Stimulated activated CD8-positive, alpha-beta memory T cell treated with anti-CD3 and anti-CD28 coated beads, Interleukin-2, amount 100 ng/mL, for 1 hour (primary cell): ENCODE measurements around the gene NBAS.
A peak's percentile ranks its signal among the peaks of the same experiment; 100 is the strongest.

Source experiments
- DNase-seq, 2 donors: peaks; one replicate each; pipeline ENCODE4 v3.0.0-alpha.2; 2020; ENCODE audit warnings: low read depth in 2 of 2

The NBAS gene

DNA sequence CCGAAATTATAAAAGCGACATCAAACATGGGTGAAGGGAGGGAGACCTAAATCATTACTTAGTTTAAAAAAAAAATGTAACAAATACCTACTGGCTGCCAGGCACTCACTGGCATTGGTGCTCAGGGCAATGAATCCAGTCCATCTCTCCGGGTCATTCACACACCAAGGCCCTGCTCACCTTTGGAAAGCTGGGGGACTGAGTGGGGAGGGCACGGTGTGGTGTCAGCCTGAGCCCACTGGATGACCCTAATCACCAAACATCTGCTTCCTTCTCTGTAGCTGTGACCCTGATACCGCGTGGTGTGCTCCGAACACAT, 30.2 kb upstream of the NBAS start:
- DNase-seq, result no peak

DNA sequence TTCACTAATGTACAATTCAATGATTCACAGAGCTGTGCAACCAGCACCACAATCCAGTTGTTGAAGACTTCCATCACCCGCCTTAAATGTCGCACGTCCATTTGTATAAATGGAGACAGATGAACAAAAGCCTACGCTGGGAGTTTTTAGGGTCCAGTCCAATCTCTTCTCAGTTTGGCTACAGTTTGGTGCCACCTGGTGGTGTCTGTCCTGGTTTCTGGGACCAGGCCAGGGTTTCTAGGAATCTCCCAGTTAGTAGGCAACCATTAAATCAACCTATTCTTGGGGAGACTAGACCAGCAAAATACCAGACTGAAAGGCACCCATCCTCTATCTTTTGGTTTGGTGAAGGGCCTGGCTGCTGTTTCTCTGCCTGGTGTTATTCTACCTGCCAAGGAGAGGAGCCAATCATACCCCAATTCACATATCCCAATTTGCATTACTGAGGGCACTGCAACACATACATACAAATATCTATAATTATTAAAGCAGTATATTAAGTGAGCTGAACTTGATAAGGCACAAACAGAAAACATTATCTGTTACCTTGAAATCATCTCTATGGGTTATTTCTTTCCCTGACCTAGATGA, 27.3 kb upstream of the NBAS start:
- no peak for DNase-seq

DNA sequence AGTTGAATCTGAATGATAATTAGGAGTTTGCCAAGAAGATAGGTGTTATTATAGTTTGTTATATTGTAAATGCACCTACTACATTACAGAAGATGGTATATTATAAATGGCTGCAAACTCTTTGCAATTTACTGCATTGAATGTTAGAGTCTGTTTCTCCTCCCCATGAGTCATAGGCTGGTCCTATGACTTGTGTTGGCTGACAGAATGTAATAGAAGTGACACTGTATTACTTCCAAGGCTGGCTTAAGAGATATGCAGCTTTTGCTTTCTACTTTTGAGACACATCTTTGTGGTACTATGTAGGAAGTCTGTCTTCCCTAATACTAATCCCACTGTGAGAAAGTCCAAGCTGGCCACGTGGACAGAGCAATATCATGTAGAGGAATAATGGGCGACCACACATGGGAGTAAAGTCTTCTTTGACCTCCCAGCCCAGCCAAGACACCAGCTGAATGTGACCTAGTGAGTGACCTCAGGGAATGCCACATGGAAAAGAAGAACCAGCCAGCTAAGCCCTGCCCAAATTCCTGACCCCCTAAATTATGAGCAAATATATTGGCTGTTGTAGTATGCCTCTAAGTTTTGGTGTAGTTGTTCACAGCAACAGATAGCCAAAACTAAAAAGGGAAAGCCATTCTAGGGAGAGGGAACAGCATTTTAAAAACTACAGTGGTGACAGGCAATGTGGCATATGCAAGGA, 23.8 kb upstream of the NBAS start:
- DNase-seq, result no peak

DNA sequence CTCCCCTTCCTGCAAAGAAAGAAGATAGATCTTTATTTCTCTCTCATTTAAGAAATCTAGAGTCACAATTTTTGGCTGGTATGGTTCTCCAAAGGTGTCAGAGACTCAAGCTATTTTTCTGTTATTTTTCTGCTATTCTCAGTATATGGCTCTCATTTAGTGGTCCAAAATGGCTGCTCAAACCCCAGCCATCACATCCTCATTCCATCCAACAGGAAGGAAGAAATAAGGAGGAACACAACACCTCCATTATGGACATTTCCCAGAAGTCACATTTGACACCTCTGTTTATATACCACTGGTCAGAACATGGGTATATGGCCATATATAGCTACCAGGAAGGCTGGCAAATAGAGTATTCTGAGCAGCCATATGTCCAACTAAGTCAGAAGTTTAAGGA, 23.2 kb upstream of the NBAS start:
- DNase-seq, result no peak

DNA sequence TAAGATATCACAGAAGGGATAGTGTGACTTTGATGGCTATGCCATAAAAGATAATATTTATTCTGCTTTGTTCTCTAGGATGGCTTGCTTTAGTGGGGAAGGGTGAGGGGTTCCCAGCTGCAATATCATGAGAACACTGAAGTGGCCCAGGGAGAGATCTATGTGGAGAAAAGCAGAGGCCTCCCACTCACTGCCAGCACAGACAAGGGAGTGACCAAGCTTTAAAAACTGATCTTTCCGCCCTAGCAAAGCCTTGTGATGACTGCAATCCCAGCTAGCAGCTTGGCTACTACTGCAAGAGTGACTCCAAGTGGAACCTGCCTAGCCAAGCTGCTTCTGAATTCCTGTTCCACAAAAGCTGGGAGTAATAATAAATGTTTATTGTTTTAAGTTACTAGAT, 22.7 kb upstream of the NBAS start:
- DNase-seq, result no peak

DNA sequence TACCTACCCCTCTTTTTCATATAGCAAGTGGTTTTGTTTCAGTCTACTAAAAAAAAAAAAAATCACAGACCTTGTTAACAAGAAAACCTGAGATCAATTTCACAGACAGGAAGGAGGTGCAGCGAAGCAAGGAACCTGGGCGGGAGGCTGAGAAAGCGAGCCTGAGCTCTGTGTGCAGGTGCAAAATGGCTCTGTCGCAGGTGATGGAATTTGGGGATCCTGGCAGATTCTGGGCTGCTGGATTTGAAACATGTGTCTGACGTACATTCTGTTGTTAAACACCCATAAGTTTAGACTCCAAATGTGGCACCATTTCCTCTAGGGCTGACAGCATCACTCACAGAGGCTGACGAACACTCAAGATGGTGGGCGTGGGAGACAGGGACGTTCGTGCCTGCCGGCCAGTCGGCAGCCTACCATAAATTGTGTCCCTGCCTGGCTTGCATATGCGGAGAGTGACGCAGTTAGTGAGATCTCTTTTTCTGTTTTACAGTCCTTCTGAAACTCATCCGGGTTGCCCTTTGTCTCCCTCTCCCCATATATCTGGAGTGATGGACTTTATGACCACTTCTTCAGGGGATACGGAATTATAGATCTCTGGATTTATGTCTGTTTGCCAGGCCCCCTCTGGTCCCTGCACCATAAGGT, 21.7 kb upstream of the NBAS start:
- DNase-seq, result no peak

DNA sequence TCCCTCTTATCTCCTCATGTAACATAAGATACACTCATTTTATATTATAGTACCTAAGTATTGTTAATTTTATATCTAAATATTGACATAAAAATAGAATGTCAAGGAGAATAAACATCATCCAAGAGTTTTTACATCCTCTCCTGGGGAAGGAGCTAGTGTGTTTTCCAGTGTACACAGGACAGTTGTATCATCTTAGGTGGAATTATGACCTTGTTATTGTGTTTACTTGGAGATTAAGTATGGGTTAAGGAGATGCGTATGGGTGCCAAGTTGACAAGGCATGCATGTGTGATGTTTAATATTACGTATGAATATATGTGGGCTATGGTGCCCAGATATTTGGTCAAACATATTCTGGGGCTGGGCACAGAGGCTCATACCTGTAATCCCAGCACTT, 19.3 kb upstream of the NBAS start:
- DNase-seq, result no peak

DNA sequence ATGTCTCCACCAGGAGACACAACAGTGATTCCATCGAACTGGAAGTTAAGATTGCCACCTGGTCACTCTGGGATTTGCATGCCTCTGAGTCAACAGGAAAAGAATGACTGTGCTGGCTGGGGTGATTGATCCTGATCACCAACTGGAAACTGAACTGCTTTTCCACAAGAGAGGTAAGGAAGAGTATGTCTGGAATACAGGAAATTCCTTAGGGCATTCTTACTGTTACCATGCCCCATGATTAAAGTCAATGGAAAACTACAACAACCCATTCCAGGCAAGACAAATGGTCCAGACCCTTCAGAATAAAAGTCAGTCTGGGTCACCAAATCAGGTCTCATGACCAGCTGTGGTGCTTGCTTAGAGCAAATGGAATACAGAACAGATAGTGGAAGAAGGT, 18.5 kb upstream of the NBAS start:
- no peak for DNase-seq

DNA sequence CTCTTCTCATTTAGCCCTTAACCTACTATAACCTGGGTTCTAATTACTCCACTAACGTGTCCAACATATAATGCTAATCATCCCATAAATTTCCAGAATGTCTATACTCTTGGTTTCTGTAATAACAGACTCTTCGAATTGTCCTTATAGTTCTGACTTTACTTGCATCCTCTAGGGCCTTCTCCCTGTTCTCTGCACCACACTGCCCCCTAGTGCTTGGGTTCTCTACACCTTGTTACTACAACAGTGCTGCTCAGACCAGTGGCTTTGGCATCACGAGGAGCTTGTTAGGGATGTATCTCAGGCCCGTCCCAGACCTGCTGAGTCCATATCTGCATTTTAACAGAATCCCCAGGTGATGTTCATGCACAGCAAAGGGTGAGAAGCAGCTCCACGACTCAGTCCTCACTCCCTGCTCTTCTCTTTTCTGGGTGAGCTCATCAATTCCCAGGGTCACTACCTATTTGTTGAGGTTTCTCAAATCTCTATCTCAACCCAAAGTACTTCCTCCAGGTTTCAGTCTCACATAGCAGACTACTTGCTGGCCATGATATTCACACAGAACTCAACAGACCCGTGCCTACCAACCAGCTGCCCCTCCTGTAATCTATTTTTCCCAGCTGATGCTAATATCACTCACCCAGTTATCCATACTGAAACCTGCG, 16.1 kb upstream of the NBAS start:
- DNase-seq, result peak; percentile 62 to 80

DNA sequence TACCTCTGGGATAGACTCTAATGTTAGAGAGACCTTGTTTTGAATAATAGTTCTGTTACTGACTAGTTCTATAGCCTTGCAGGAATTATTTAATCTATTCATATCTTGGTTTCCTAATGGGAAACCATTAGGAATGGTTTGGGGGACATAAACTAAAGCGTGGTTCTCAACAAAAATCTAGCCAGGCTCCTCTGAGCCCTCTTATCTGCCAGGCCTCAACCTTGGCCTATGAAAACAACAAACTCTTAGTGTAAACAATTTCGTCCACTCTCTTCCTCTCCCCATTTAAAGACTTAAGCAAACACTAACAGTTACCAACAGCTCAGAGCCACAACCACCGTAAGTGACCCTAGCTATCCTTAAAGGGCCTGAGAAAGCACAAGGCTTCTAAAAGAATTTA, 10.6 kb upstream of the NBAS start:
- DNase-seq, result no peak

DNA sequence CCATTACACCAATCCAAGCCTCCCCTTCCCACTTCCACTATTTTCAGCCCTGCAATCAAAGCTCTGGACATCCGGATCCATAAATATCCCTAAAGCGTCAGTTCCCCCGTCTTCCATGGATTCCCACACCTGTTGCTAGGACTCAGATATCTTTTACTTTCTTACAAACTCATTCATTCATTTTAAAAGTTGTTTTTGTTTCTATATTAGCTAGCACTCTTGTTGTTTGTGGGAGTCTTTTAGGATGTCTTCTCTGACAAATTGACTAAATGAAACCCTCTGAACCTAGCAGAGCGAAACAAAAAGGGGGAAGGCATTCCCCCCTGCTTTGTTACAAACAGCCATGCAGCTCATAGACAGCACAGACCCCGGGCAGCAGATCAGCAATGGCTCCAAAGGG, 9.0 kb upstream of the NBAS start:
- no peak for DNase-seq

DNA sequence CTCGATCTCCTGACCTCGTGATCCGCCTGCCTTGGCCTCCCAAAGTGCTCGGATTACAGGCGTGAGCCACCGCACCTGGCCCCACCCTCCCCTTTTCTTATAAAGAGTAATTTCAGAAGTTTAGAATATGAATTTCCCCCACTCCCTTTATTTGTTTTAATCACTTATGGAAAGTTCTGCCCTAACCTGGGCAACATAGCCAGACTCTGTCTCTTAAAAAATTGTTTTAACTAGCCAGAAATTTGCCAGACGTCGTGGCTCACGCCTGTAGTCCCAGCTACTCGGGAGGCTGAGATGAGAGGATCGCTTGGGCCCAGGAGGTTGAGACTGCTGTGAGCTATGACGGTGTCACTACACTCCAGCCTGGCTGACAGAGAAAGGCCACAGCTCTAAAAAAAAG, 7.7 kb upstream of the NBAS start:
- no peak for DNase-seq

DNA sequence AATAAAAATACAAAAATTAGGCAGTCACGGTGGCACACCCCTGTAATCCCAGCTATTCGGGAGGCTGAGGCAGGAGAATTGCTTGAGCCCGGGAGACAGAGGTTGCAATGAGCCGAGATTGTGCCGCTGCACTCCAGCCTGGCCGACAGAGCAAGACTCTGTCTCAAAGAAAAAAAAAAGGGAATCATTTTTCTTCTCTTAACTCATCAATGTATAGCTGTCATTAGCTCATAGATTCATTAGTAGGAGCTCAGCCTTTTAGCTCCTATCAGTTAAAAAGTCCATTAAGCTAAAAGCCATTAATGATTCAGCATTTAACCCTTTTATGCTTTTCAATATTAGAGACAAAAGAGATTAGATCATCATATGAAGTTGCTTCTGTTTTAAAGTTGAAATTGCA, 5.8 kb upstream of the NBAS start:
- no peak for DNase-seq

DNA sequence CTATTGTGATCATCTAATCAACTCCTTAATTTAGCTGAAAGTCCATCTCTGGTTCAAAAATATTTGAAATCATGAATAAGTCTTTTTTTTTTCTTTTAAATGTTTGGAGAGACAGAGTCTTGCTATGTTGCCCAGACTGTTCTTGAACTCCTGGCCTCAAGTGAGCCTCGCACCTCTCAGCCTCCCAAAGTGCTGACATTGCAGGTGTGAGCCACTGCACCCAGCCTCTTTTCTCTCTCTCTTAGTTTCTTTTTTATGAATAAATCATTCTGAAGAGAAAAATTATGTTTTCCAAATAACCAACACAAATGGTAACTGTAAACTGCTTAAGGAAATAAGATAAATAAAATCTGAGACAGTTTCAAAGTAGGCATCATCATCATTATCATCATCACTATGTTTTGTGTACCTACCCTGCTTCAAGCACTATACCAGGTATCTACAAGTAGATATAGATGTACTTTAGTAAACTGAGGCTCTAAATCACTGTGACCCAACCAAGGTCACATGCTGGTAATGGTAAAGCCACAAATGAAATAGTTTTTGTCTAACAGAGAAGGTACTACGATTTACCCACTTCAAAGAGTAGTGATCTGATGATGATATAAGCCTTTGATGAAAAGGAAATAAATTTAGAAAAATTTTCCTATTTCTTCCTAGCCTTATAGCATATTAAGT, 5.0 kb upstream of the NBAS start:
- DNase-seq, result no peak

DNA sequence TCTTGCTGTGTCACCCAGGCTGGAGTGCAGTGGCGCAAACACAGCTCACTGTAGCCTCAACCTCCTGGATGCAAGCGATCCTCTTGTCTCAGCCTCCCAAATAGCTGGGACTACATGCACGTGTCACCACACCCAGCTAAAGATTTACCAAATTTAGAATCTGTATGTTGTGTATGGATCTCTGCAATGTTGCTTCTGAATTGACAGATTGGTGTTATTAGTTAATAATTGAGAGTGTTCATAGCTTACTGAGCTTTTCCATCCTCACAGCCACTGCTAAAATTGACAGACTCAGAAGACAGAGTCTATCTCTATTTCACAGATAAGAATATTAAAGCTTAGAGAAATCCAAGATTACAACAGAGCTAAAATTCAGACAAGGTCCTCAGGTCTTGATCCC, 4.3 kb upstream of the NBAS start:
- DNase-seq, result no peak

DNA sequence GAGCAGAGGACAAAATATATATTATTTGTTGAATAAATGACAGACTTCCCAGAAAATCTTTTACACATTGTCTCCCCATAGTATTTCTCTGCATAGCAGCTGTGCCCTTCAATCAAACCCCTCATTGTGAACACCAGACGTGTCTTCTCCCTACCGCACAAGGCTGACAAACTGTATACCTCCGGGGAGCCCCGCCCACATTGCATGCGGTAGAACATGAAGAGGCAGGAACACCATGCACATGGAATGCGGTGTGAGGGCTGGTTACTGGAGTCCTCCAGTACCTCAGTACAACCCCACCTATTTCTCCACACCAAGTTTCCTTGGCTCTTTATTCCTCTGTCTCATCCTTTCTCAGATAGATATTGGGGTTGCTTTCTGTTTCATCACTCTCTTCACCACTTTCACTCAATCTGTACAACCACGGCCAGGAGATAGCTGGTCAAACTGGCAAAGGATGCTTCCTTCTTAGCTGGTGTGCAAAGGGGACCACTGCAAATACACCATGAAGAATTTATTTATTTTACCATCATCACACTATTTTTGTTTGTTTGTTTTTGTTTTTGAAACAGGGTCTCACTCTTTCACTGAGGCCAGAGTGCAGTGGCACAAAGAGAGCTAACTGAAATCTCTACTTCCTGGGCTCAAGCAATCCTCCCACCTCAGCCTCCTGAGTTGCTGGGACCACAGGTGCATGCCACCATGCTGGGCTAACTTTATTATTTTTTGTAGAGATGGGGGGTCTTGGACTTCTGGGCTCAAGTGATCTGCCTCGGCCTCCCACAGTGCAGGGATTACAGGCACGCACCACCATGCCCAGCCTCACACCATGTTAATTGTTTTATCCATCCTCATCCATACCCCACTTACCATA, 2.3 kb upstream of the NBAS start:
- DNase-seq, result no peak

DNA sequence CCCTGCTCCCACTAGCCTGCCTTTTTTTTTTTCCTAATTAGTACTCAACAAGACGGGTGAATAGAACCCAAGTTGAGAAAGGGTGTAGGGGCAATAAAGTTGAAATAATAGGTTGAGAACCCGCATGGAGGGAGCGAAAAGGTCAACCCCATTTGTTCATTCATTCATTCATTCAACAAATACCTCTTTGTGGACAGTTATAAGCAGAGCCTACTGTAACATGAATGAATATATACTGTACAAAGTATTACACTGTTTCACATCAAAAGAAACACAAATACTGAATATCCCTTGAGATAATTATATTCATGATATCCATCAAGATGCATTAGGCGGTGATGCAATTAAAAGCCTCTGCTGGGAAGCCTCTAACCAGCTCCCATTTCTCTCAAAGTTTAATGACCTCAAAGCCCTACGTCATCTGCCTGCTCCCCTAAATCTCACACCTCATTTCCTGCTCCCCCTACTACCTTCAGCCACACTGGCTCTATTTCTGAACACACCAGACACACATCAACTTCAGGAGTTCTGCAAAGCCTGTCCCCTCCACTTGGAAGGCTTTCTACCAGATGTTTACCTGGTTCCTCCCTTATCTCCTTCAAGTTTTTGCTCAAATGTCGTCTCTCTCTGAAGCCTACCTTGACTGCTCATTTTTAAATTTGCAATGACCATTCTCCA, 1.4 kb upstream of the NBAS start:
- DNase-seq, result no peak

DNA sequence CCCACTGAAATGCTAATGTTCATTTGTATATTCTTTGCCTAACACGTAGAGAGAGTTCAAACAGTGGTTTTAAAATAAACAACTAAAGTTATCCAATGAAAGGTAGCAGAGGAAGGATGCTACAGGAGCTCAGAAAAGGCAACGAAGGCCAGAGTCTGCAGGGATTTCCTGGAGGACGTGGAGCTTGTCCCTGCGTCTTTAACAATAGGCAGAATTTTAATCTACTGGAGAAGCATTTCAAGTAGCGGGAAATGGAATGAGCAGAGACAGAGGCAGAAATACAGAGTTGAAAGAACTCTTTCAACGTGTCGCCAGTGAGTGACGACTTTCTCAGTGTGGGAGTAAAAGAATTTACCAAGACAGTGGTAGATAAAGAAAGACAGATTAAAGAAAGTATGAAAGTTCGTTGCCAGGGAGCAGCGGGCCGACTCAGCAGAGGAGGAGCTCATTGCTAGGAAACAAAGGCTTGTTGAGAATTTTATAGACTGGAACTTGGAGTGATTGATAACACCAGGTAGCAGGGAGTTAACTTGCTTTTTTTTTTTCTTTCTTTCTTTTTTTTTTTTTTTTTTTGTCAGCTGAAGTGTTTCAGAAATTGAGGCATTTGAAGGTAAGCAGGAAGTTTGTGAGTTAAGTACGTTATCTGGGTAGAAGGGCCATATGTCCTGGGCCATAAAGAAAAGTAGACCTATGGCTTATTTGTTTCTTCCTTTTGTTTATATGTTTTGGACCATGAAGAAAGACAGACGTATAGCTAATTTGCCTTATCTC, 625 bp upstream of the NBAS start:
- DNase-seq, result no peak

DNA sequence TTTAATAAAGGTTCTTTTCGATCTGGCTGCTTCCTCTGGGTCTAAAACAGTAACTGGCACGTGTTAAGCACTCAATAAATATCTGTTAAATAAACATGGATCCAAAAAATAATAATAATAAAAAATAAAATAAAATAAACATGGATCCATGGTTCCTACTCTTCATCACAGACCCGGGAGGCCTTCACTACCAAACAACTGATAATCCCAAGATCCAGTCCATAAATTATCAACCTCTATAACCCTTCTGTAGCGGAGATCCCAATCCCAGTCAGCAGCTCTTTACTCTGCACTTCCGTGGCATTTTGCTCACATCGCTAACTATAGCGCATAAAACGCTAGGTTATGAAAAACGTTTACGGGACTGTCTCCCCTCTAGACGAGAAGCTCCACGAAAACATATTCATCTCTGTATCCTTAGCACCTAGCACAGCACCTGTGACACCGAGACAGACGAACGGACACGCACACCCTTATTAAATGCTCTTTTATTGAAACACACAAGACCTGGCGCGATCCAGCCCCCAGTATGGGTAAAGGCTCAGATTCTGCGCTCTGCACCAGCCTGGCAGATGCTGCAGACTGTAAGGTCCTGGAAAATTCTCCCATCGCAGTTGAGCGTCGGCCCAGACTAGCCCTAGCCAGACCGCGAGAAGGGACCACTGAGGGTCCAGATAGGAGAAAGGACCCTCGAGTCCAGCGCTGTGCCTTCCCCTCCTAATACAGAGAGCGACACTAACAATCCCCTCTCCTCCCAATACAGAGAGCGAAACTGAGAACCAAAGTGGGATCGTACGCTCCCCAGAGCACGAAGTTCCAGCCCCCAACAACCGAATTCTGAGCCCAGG, 770 bp downstream of the NBAS start:
- DNase-seq, result no peak
